GM12892 (cell line): ENCODE measurements around the gene CCDC102A.

Experiments
- POLR2A ChIP-seq: IDR thresholded peaks from 2 replicates; pipeline ENCODE4 v1.6.1; 2011; ENCODE audit warnings: low read depth, low read length, control low read depth
- POLR2AphosphoS5 ChIP-seq: IDR thresholded peaks from 2 replicates; pipeline ENCODE4 v1.6.1; 2011; ENCODE audit warnings: low read depth, low read length, control low read depth
- TAF1 ChIP-seq: IDR thresholded peaks from 2 replicates; pipeline ENCODE4 v1.6.1; 2011; ENCODE audit warnings: low read depth, mild to moderate bottlenecking, control low read depth, low read length, borderline replicate concordance

- TF ChIP-seq POLR2A: no peak
- no peak for TF ChIP-seq POLR2AphosphoS5
- no peak for TF ChIP-seq TAF1
Measured at GRCh38 chr16:57525761-57526160, 10.6 kb downstream of the CCDC102A start.
